Activated CD4-positive, alpha-beta T cell treated with anti-CD3 and anti-CD28 coated beads, Interleukin-2, amount 10 ng/mL, durations not matched to agents 24 days and 14 days (primary cell): ENCODE data around the gene GLRA2. TPM values are rescaled to one million over a fixed set of nuclear protein-coding genes. Genes with fewer than 3 reads are reported as not detected.
"Not testable (repeated sequence)": the region's sequence is repeated elsewhere in the genome, so short reads cannot be mapped to it uniquely, and the experiment has no call there.

Source experiments
- DNase-seq: peaks from one replicate; pipeline ENCODE4 v3.0.0; 2022
- H3K27ac Mint-ChIP-seq: one replicate; pipeline ENCODE4 v1.8.0; 2022; ENCODE audit warnings: mild to moderate bottlenecking, mixed read lengths
- H3K27me3 Mint-ChIP-seq: one replicate; pipeline ENCODE4 v1.8.0; 2022; ENCODE audit warnings: mixed read lengths
- H3K36me3 Mint-ChIP-seq: one replicate; pipeline ENCODE4 v1.8.0; 2022; ENCODE audit warnings: low read depth, mild to moderate bottlenecking, mixed read lengths
- H3K4me1 Mint-ChIP-seq: one replicate; pipeline ENCODE4 v1.8.0; 2021; ENCODE audit warnings: mixed read lengths
- H3K4me3 Mint-ChIP-seq: one replicate; pipeline ENCODE4 v1.8.0; 2022; ENCODE audit warnings: mild to moderate bottlenecking, moderate library complexity, mixed read lengths
- H3K9me3 Mint-ChIP-seq: one replicate; pipeline ENCODE4 v1.8.0; 2021; ENCODE audit warnings: mixed read lengths
- intact Hi-C: fragments of 100-400 bp; cut with micrococcal nuclease; formaldehyde crosslinking; loops from one replicate; pipeline ENCODE4 v1.15.1; 2023
- total RNA-seq: library from RNA; stranded (reverse); gene quantifications from 2 replicates; pipeline ENCODE4 v1.2.3, GENCODE V29; 2022

Gene GLRA2
- total RNA-seq, 1 donor from 2014 or later = not detected

DNA sequence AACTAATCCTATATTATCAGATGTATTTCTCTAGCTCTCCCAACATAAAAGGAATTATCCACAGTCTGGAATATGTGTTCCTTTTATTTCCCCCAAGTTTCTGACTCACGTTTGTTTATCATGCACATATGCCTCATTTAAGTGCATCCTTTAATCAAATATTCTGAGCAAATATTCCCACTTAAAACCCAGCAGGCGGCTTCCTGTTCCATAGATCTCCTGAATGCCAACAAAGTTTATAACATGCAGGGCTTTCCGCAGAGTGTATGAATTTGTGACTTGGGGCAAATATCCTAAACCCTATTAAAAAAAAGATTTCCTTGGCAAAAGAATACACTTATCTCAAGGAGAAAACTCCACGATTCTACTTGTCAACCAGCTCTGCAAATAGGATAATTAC is 16.9 kb downstream of the GLRA2 start:
- Mint-ChIP-seq H3K27ac (no peak overlapping the region), H3K36me3 (no peaks in the 10 kb centered on the region), H3K27me3 (no peaks in the 10 kb centered on the region), H3K4me1 (no peaks in the 10 kb centered on the region), H3K9me3 (no peaks in the 10 kb centered on the region), H3K4me3 (no peak overlapping the region)
- intact Hi-C loops = no loop called here
- DNase-seq = no peak

DNA sequence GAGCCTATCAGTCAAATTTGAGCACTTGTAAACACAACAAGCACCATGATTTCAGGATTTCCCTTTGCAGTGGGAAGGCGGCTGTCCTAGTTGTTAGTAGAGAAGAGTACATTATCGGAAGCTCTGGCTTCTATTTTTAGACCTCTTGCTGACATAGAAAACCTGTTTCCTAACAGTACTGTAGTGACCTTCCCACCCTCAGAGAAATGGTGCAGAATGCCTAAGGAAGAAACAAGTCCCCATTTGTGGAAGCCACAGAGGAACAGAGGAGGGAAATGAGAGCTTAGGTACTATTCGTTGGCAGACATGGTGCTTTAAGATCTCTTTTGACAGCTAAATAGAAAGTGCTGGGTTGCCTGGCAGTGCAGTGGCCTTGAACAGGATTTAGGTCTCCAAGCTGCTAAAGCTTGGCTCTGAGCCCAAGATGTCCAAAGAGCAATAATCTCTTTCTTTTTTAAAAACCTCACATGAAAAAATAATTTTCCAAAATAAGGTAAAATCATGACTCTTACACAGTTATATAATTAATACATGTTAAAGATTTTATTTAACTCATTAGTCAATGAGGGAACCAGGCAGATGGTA is 24.9 kb downstream of the GLRA2 start:
- no peak for DNase-seq
- no peaks in the 10 kb centered on the region for H3K9me3 Mint-ChIP-seq
- H3K4me1 Mint-ChIP-seq = no peaks in the 10 kb centered on the region
- no peak overlapping the region for H3K27ac Mint-ChIP-seq
- H3K27me3 Mint-ChIP-seq = no peaks in the 10 kb centered on the region
- H3K36me3 Mint-ChIP-seq = no peaks in the 10 kb centered on the region
- intact Hi-C loops = no loop called here
- H3K4me3 Mint-ChIP-seq = no peak overlapping the region

DNA sequence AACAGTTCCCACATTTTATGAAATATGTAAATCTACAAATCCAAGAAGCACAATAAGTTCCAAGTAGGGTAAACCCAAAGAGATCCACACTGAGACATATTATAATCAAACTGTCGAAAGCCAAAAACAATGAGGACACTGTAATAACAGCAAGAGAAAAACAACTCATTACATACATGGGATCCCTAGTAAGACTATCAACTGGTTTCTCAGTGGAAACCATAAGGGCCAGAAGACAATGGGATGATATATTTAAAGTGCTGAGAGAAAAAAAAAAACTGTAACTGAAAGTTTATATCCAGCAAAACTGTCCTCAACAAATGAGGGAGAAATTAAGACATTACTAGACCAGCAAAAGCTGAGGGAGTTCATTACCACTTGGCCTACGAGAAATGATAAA is 34.7 kb downstream of the GLRA2 start:
- DNase-seq = no peak
- no peak overlapping the region for H3K4me3 Mint-ChIP-seq
- no peaks in the 10 kb centered on the region for H3K36me3 Mint-ChIP-seq

DNA sequence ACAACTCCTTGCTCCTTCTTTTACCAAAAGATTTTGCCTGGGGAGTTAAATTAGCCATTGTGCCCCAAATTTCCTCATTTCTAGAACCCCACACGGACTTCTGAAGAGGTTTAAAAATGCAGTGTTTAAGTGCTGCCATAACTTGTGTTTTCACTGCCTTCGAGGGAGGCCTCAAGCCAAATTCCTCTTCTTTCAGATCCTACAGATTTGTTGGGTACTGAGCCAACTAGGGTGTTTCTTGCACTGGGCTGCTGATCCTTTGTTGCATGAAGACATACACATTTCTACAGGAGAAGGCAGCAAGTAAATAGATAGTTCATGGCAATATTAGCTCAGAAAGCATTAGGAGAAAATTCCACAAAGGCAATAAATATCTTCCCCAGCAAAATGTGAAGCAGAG is 43.8 kb downstream of the GLRA2 start:
- H3K9me3 Mint-ChIP-seq = no peaks in the 10 kb centered on the region
- no peaks in the 10 kb centered on the region for H3K27me3 Mint-ChIP-seq
- no peaks in the 10 kb centered on the region for H3K36me3 Mint-ChIP-seq
- no peak overlapping the region for H3K27ac Mint-ChIP-seq
- H3K4me3 Mint-ChIP-seq = no peak overlapping the region
- no peaks in the 10 kb centered on the region for H3K4me1 Mint-ChIP-seq
- DNase-seq = no peak
- intact Hi-C loops = no loop called here

More for the DNA sequence above, 34.7 kb downstream of the GLRA2 start:
- intact Hi-C loops = no loop called here
- Mint-ChIP-seq H3K27ac (no peak overlapping the region), H3K9me3 (no peaks in the 10 kb centered on the region), H3K4me1 (no peaks in the 10 kb centered on the region), H3K27me3 (no peaks in the 10 kb centered on the region)

- H3K36me3 Mint-ChIP-seq = no peaks in the 10 kb centered on the region
- H3K4me1 Mint-ChIP-seq = no peaks in the 10 kb centered on the region
- intact Hi-C loops = no loop called here
- H3K9me3 Mint-ChIP-seq = peaks cover 4% of the 10 kb centered on the region
- H3K27ac Mint-ChIP-seq = no peak overlapping the region
- no peak for DNase-seq
- no peaks in the 10 kb centered on the region for H3K27me3 Mint-ChIP-seq
- no peak overlapping the region for H3K4me3 Mint-ChIP-seq
Measured at GRCh38 chrX:14581081-14581480, 51.7 kb downstream of the GLRA2 start.

DNA sequence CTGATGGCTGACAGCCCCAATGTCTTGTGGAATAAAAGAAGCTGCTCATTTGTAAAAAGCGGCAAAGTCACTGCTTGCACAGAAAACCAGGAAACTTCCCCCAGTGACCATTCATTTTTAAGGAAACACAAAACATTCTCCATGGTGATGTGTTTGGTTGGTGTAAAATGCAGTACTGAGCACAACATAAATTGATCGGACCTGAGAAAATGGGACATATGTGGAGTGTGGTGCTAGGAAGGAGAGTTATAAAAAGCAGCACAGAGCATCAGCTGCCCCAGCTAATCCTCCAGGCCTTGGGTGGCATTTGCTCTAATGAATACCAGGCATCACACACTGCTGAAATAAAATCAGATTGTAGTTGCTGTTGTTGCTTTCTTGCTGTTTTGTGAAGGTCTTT is 55.2 kb downstream of the GLRA2 start:
- H3K36me3 Mint-ChIP-seq = no peaks in the 10 kb centered on the region
- H3K9me3 Mint-ChIP-seq = peaks cover 4% of the 10 kb centered on the region
- no peak overlapping the region for H3K4me3 Mint-ChIP-seq
- H3K4me1 Mint-ChIP-seq = no peaks in the 10 kb centered on the region
- no peak overlapping the region for H3K27ac Mint-ChIP-seq
- no peak for DNase-seq
- no peaks in the 10 kb centered on the region for H3K27me3 Mint-ChIP-seq
- intact Hi-C loops = no loop called here

DNA sequence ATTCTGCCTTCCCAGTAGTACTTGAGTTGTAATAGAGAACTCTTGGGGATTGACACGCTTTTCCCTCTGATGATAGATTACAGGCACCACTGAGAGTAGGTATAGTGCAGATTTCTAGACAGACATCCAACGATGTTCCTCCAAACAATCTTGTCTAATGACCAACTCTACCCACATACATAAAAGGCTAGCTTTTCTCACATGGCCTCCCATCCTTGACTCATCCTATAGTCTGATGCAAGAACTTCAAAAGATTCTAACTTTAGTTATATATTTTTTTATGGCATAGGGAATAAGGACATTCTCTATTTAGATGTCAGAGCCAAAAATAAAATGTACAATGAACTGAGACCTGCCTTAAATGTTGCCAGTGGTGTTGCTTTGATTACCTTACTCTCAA is 60.9 kb downstream of the GLRA2 start:
- H3K4me3 Mint-ChIP-seq = no peak overlapping the region
- no peak overlapping the region for H3K27ac Mint-ChIP-seq
- no peaks in the 10 kb centered on the region for H3K36me3 Mint-ChIP-seq
- H3K27me3 Mint-ChIP-seq = no peaks in the 10 kb centered on the region
- no peaks in the 10 kb centered on the region for H3K9me3 Mint-ChIP-seq
- H3K4me1 Mint-ChIP-seq = no peaks in the 10 kb centered on the region
- intact Hi-C loops = no loop called here
- DNase-seq = no peak

- no peak overlapping the region for H3K4me3 Mint-ChIP-seq
- no peak overlapping the region for H3K27ac Mint-ChIP-seq
- no peaks in the 10 kb centered on the region for H3K36me3 Mint-ChIP-seq
- no peaks in the 10 kb centered on the region for H3K27me3 Mint-ChIP-seq
- no peaks in the 10 kb centered on the region for H3K4me1 Mint-ChIP-seq
- H3K9me3 Mint-ChIP-seq = no peaks in the 10 kb centered on the region
- intact Hi-C loops = no loop called here
- DNase-seq = no peak
Measured at GRCh38 chrX:14590693-14591424, 61.5 kb downstream of the GLRA2 start.

DNA sequence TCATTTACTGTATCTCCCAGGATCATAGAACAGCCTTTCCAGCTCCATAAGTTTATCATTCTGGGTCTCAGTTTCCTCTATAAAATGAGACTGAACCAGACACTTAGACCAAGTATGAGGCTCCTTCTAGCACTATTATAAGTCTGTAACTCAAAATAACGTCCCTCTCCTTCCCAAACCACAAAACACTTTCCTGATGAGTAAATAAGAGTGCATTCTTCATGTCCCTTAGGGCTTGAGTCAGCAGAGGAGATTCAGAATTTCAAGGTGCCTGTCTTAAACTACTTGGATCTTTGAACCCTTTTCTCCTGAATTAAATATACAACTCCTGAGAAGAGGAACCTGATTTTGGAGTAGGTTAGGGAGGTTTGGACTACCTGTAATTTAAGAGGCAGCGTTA is 62.6 kb downstream of the GLRA2 start:
- no peak for DNase-seq
- no peaks in the 10 kb centered on the region for H3K9me3 Mint-ChIP-seq
- no peaks in the 10 kb centered on the region for H3K4me1 Mint-ChIP-seq
- H3K27ac Mint-ChIP-seq = no peak overlapping the region
- intact Hi-C loops = no loop called here
- H3K4me3 Mint-ChIP-seq = no peak overlapping the region
- no peaks in the 10 kb centered on the region for H3K27me3 Mint-ChIP-seq
- H3K36me3 Mint-ChIP-seq = no peaks in the 10 kb centered on the region

DNA sequence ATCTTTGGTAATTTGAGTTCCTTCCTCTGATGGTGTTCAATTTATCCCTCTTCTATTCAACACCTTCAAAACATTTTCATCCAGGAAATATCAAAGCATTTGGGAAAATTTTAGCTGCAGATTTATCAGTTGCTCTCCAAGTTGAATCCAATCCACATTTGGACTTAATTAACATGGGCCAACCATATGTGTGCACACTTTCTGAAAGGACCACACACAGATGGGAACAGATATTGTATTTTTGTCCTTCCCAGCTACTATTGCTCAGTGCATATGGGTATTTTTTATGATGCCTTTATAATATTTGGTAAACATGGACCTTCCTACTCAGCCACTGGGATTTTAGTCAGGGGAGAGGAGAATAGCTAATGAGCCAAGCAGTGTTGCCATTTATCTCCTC is 65.2 kb downstream of the GLRA2 start:
- Mint-ChIP-seq H3K4me1 (no peaks in the 10 kb centered on the region), H3K27me3 (no peaks in the 10 kb centered on the region), H3K4me3 (no peak overlapping the region), H3K27ac (no peak overlapping the region), H3K36me3 (no peaks in the 10 kb centered on the region), H3K9me3 (no peaks in the 10 kb centered on the region)
- DNase-seq = no peak
- intact Hi-C loops = no loop called here

- Mint-ChIP-seq H3K27ac (no peak overlapping the region), H3K4me3 (no peak overlapping the region), H3K36me3 (no peaks in the 10 kb centered on the region), H3K9me3 (no peaks in the 10 kb centered on the region), H3K4me1 (no peaks in the 10 kb centered on the region), H3K27me3 (no peaks in the 10 kb centered on the region)
- intact Hi-C loops = no loop called here
- no peak for DNase-seq
Measured at GRCh38 chrX:14598330-14598729, 69.0 kb downstream of the GLRA2 start.

GRCh38 chrX:14607446-14607985 is 78.2 kb downstream of the GLRA2 start:
- no peak for DNase-seq
- no peaks in the 10 kb centered on the region for H3K4me1 Mint-ChIP-seq
- H3K4me3 Mint-ChIP-seq = no peak overlapping the region
- H3K9me3 Mint-ChIP-seq = no peaks in the 10 kb centered on the region
- no peak overlapping the region for H3K27ac Mint-ChIP-seq
- intact Hi-C loops = no loop called here
- no peaks in the 10 kb centered on the region for H3K27me3 Mint-ChIP-seq
- H3K36me3 Mint-ChIP-seq = no peaks in the 10 kb centered on the region

GRCh38 chrX:14612450-14612849 is 83.1 kb downstream of the GLRA2 start:
- not testable (repeated sequence) for H3K27ac Mint-ChIP-seq, H3K4me3 Mint-ChIP-seq

GRCh38 chrX:14616301-14616700 is 87.0 kb downstream of the GLRA2 start:
- no peak for DNase-seq
- H3K4me3 Mint-ChIP-seq = no peak overlapping the region

More at GRCh38 chrX:14612450-14612849, 83.1 kb downstream of the GLRA2 start:
- H3K27me3 Mint-ChIP-seq, H3K4me1 Mint-ChIP-seq, DNase-seq, intact Hi-C loops, H3K9me3 Mint-ChIP-seq, H3K36me3 Mint-ChIP-seq: not testable (repeated sequence)

DNA sequence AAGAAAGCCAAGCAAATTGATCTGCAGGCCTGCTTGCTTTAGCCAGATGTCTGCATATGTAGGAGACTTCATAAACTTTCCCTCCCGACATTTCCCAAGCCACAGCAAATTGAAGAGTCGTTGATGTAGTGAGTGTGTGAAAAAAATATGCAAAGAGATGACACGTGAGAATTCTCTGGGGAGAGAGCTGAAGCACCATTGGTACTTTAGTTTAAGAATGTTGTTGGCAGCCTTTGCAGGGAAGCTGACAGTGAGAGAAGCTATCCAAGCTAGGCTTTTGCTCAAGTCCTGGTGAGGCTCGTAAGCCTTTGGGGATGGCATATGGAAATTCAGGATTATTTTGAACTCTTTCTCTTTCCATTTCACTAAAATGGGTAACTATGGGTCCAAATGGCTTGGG is 87.5 kb downstream of the GLRA2 start:
- H3K27ac Mint-ChIP-seq = no peak overlapping the region
- intact Hi-C loops = no loop called here
- no peaks in the 10 kb centered on the region for H3K27me3 Mint-ChIP-seq
- H3K9me3 Mint-ChIP-seq = no peaks in the 10 kb centered on the region
- no peaks in the 10 kb centered on the region for H3K36me3 Mint-ChIP-seq
- no peak overlapping the region for H3K4me3 Mint-ChIP-seq
- H3K4me1 Mint-ChIP-seq = no peaks in the 10 kb centered on the region
- DNase-seq = no peak

More at GRCh38 chrX:14616301-14616700, 87.0 kb downstream of the GLRA2 start:
- Mint-ChIP-seq H3K36me3 (no peaks in the 10 kb centered on the region), H3K9me3 (no peaks in the 10 kb centered on the region), H3K27ac (no peak overlapping the region), H3K27me3 (no peaks in the 10 kb centered on the region), H3K4me1 (no peaks in the 10 kb centered on the region)
- intact Hi-C loops = no loop called here
